Neural cell (in vitro differentiated cells): ENCODE results near the gene TNFRSF8.

Experiments used
- CTCF ChIP-seq: fragments of 450-650 bp; IDR thresholded peaks from 2 replicates; pipeline ENCODE4 v1.5.1; 2014; ENCODE audit warnings: antibody characterized with exemption, mild to moderate bottlenecking, moderate library complexity; ENCODE audit not compliant: poor library complexity, severe bottlenecking
- EP300 ChIP-seq: fragments of 450-650 bp; conservative IDR thresholded peaks from 2 replicates; pipeline ENCODE4 v1.6.1; 2014; ENCODE audit warnings: antibody characterized with exemption, mild to moderate bottlenecking, moderate library complexity; ENCODE audit not compliant: poor library complexity, severe bottlenecking
- POLR2AphosphoS5 ChIP-seq: IDR thresholded peaks from 2 replicates; pipeline ENCODE4 v1.6.1; 2012
- TAF1 ChIP-seq: IDR thresholded peaks from 2 replicates; pipeline ENCODE4 v1.6.1; 2012; ENCODE audit warnings: low read depth
- TF ChIP-seq, protein P1 (sequence below): IDR thresholded peaks from 2 replicates; pipeline ENCODE4 v1.6.1; 2012; ENCODE audit warnings: borderline replicate concordance

DNA sequence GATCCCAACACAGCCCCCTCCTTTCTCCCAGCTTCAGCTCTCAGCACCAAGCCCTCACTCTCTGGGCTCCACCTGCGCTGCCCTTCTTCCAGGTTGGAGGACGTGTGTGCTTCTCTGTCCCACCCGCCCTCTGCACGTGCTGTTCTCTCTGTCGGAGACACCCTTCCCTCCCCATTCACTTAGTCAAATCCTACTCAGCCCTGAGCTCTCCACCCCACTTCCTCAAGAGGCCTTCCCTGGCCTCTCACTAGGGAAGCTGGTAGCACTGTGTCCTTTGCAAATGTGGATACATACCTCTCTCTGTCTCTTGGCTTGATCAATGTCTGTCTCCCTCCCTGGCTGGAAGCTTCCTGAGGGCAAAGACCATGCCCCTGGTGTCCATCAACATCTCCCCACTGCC is 43.0 kb downstream of the TNFRSF8 start:
- TF ChIP-seq POLR2AphosphoS5, result no peak
- TF ChIP-seq, protein P1, sequence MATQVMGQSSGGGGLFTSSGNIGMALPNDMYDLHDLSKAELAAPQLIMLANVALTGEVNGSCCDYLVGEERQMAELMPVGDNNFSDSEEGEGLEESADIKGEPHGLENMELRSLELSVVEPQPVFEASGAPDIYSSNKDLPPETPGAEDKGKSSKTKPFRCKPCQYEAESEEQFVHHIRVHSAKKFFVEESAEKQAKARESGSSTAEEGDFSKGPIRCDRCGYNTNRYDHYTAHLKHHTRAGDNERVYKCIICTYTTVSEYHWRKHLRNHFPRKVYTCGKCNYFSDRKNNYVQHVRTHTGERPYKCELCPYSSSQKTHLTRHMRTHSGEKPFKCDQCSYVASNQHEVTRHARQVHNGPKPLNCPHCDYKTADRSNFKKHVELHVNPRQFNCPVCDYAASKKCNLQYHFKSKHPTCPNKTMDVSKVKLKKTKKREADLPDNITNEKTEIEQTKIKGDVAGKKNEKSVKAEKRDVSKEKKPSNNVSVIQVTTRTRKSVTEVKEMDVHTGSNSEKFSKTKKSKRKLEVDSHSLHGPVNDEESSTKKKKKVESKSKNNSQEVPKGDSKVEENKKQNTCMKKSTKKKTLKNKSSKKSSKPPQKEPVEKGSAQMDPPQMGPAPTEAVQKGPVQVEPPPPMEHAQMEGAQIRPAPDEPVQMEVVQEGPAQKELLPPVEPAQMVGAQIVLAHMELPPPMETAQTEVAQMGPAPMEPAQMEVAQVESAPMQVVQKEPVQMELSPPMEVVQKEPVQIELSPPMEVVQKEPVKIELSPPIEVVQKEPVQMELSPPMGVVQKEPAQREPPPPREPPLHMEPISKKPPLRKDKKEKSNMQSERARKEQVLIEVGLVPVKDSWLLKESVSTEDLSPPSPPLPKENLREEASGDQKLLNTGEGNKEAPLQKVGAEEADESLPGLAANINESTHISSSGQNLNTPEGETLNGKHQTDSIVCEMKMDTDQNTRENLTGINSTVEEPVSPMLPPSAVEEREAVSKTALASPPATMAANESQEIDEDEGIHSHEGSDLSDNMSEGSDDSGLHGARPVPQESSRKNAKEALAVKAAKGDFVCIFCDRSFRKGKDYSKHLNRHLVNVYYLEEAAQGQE, result no peak
- no peak for TF ChIP-seq CTCF
- TF ChIP-seq TAF1, result no peak
- TF ChIP-seq EP300, result no peak
